ENCODE data around the gene SLC38A2.

Gene SLC38A2

DNA sequence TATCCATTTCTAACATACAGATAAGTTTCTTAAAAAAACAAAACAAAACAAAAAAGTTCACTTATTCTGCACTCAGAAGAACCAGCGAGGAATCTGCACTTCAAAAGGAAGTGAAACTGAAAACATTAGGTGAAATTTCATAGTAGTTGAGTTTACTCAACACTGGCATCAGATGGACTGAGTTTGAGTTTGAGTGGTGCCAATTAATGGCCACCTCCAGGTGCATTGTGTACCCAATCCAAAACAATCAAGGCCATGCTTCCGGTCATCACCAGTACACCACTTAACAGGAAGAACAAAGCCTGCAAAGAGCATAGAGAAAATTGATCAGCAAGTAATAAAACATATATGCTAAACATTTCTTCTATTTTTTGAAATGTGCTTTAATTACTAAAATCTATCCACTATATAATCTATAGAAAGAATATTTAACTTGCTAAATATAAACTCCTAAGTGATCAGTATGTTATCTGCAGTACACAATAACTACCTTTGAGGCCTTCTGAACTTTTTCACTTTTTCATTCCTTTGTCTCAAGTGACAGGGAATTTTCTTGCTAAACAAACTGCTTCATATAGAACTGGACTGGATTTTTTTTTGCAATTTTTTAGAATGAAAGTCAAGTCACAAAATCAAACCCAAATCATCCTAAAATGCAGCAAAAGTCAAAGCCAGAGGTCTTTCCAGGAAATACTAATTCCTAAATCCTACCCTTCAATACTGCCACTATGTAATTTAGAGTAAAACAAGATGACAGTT is 11.5 kb downstream of the SLC38A2 start:
- in situ Hi-C loops (cut with HindIII; ENCODE audit: low sequenced_read_pairs), result no loop called here
- no peak overlapping the region for H3K4me3 ChIP-seq (ENCODE audit: low read depth, low read length)
- TF ChIP-seq, protein P1, sequence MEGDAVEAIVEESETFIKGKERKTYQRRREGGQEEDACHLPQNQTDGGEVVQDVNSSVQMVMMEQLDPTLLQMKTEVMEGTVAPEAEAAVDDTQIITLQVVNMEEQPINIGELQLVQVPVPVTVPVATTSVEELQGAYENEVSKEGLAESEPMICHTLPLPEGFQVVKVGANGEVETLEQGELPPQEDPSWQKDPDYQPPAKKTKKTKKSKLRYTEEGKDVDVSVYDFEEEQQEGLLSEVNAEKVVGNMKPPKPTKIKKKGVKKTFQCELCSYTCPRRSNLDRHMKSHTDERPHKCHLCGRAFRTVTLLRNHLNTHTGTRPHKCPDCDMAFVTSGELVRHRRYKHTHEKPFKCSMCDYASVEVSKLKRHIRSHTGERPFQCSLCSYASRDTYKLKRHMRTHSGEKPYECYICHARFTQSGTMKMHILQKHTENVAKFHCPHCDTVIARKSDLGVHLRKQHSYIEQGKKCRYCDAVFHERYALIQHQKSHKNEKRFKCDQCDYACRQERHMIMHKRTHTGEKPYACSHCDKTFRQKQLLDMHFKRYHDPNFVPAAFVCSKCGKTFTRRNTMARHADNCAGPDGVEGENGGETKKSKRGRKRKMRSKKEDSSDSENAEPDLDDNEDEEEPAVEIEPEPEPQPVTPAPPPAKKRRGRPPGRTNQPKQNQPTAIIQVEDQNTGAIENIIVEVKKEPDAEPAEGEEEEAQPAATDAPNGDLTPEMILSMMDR (IDR thresholded peaks at IDR 0.05; ENCODE audit: low read depth, low read length, missing control alignments), result no peak
- DNase-seq (ENCODE audit: low read depth), result no peak

DNA sequence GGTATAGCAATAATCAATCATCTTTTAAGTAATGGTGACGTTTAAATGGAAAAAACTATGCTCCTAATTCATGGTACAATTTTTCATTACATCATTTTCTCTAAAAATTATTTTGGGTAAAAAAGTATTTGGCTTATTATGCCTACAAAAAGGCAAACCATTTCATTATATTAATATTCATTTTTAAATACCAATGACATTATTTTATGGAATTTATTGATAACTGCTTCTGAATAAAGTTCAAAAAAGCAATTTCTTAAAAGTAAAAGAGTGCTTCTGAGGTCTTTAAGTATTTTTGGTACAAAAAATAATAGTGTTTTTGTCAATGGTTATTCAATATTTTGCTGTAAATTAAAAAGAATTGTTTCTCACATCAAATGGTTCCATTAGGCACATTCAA is 12.2 kb downstream of the SLC38A2 start:
- in situ Hi-C loops (cut with HindIII; ENCODE audit: low sequenced_read_pairs), result no loop called here
- no peak overlapping the region for H3K4me3 ChIP-seq (ENCODE audit: low read depth, low read length)
- TF ChIP-seq, protein P1 (IDR thresholded peaks at IDR 0.05; ENCODE audit: low read depth, low read length, missing control alignments), result no peak
- DNase-seq (ENCODE audit: low read depth), result no peak

DNA sequence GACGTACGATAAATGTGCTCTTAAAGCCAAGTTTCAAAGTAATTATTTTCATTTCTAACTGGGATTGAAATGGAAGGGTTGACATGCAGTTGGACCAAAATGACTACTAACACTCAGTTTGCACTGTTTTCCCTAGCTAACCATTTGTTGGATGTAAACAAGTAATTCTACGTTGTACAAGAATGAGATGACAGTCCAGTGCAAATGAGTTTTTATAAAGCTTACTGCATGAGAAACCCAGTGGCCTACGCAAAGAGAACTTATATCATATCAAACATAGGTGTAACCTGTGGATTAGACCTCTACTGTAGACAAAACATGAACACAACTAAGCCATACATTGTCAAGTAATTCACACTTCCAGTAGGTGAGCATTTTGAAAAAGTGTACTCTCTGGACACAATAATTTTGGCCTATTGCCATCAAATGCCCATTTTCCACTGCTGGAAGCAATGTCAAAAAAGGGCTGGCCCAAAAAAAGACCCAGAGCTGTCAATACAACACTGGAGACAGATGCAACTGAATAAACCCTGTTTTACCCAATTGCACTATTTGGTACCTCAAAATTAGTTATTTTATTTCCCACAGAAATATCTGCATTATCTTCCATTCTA is 12.8 kb downstream of the SLC38A2 start:
- no peak overlapping the region for H3K4me3 ChIP-seq (ENCODE audit: low read depth, low read length)
- TF ChIP-seq, protein P1 (IDR thresholded peaks at IDR 0.05; ENCODE audit: low read depth, low read length, missing control alignments), result no peak
- no peak for DNase-seq (ENCODE audit: low read depth)
- in situ Hi-C loops (cut with HindIII; ENCODE audit: low sequenced_read_pairs), result no loop called here

DNA sequence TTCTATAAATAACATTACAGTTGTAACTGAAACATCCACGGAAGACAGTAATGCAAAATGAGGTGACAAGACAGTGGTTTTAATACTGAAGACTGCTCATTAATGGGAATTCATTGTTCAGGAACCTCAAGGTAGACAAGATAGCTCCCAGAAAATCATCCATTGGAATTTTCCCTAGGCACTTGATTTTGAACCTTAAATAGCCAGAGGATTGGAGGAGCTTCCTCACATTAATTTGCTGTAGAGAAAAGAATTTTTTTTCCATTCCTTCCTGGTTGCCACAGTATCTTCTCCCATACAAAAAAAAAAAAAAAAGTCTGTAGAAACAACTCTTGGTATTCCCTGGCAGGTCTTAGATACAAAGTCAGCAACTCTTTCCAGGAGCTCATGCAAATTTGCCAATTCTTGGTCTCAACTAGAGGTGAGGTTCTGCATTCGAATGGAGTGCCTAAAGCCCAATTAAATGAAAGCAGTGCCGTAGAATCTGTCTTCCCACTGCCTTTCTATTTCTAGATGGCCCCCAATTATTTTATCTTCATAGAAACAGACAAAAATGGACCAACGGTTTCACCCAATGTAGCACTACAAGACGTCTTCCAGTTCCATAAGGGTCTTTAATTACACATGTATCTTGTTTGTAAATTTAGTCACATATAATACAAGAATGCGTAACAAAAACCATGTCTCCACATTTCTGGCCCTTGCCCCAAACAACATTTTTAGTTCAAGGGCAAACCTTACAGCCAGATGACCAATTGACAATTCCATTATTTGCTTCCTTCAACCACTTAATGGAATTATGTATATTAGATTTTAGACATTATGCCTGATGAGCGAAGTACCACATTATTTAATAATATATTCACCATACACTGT is 13.5 kb downstream of the SLC38A2 start:
- no peak for DNase-seq (ENCODE audit: low read depth)
- in situ Hi-C loops (cut with HindIII; ENCODE audit: low sequenced_read_pairs), result no loop called here
- TF ChIP-seq, protein P1 (IDR thresholded peaks at IDR 0.05; ENCODE audit: low read depth, low read length, missing control alignments), result no peak

DNA sequence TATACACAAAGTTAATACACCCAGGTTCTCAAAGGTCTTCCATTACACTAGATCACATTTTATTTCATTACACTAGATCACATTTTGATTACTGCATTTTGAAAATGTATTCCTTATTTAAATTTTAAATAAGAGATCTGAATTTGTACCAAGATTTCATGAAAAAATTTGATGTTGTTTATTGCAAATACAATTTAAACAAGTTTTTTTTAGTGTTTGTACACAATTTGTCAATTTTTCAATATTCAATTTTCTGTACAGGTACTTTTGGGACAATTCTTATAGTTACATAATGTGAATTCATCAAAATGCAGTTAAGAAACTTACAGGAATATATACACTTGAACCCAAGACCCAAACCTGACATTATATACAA is 14.3 kb downstream of the SLC38A2 start:
- in situ Hi-C loops (cut with HindIII; ENCODE audit: low sequenced_read_pairs), result no loop called here
- TF ChIP-seq, protein P1 (IDR thresholded peaks at IDR 0.05; ENCODE audit: low read depth, low read length, missing control alignments), result no peak
- H3K4me3 ChIP-seq (ENCODE audit: low read depth, low read length), result no peak overlapping the region
- DNase-seq (ENCODE audit: low read depth), result no peak

More for the DNA sequence above, 13.5 kb downstream of the SLC38A2 start:
- no peak overlapping the region for H3K4me3 ChIP-seq (ENCODE audit: low read depth, low read length)
